Measurements from ENCODE around the gene ELOVL2.

DNA sequence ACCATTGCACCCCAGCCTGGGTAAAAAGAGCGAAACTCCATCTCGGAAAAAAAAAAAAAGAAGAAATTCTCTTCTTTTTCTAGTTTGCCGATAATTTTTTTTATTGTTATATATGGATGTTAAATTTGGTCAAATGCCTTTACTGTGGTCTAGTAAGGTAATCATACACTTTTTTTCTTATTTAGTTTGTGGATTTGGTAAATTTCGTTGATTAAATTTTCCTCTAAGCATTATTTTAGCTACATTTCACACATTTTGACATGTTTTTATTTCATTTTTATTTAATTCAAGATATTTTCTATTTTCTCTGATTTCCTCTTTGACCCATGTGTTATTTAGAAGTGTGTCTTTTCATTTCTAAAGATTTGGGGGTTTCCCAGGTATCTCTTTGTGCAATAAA is 18.0 kb upstream of the ELOVL2 start:
- no peak for TF ChIP-seq EZH2 (IDR thresholded peaks at IDR 0.05; ENCODE audit: low read length)
- TF ChIP-seq, protein P1, sequence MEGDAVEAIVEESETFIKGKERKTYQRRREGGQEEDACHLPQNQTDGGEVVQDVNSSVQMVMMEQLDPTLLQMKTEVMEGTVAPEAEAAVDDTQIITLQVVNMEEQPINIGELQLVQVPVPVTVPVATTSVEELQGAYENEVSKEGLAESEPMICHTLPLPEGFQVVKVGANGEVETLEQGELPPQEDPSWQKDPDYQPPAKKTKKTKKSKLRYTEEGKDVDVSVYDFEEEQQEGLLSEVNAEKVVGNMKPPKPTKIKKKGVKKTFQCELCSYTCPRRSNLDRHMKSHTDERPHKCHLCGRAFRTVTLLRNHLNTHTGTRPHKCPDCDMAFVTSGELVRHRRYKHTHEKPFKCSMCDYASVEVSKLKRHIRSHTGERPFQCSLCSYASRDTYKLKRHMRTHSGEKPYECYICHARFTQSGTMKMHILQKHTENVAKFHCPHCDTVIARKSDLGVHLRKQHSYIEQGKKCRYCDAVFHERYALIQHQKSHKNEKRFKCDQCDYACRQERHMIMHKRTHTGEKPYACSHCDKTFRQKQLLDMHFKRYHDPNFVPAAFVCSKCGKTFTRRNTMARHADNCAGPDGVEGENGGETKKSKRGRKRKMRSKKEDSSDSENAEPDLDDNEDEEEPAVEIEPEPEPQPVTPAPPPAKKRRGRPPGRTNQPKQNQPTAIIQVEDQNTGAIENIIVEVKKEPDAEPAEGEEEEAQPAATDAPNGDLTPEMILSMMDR (optimal IDR thresholded peaks at IDR 0.05 in 1 of 3, IDR thresholded peaks at IDR 0.05 in 1 of 3, conservative IDR thresholded peaks at IDR 0.05 in 1 of 3; ENCODE audit: extremely low read depth in 1 of 3, insufficient read depth in 2 of 3, low read length in 3 of 3) = no peak
